Osteoblast (primary cell): Measurements from ENCODE around the gene LEMD3. TPM values are rescaled to one million over a fixed set of nuclear protein-coding genes. Genes with fewer than 3 reads are reported as not detected.

Experiments used
- DNase-seq: peaks from one replicate; pipeline ENCODE4 v3.0.0; 2011; ENCODE audit warnings: low spot score, mixed read lengths; ENCODE audit not compliant: insufficient read length; ENCODE audit errors: missing footprints
- H2AFZ ChIP-seq: 2 replicates; pipeline ENCODE4 v1.6.0; 2011; ENCODE audit warnings: mild to moderate bottlenecking, low read length
- H3K27ac ChIP-seq: 2 replicates; pipeline ENCODE4 v1.5.1; 2011; ENCODE audit warnings: mild to moderate bottlenecking, low read depth, low read length, moderate library complexity
- H3K27me3 ChIP-seq: 2 replicates; pipeline ENCODE4 v1.6.0; 2012; ENCODE audit warnings: mild to moderate bottlenecking, control low read depth, inconsistent platforms, low read length, moderate library complexity; ENCODE audit not compliant: insufficient read depth
- H3K36me3 ChIP-seq: 2 replicates; pipeline ENCODE4 v1.5.1; 2011; ENCODE audit warnings: mild to moderate bottlenecking, low read length, control low read depth, moderate library complexity; ENCODE audit not compliant: insufficient read depth
- H3K4me1 ChIP-seq: 2 replicates; pipeline ENCODE4 v1.5.1; 2011; ENCODE audit warnings: mild to moderate bottlenecking, low read length, control low read depth, moderate library complexity; ENCODE audit not compliant: insufficient read depth
- H3K4me2 ChIP-seq: 2 replicates; pipeline ENCODE4 v1.6.0; 2011; ENCODE audit warnings: mild to moderate bottlenecking, low read length; ENCODE audit not compliant: insufficient read depth
- H3K4me3 ChIP-seq: fragments of 200-600 bp; sonication (generic); 3 replicates; pipeline ENCODE4 v1.5.1; 2012; ENCODE audit warnings: mild to moderate bottlenecking, low read length, inconsistent platforms; ENCODE audit not compliant: insufficient read depth
- H3K79me2 ChIP-seq: 2 replicates; pipeline ENCODE4 v1.6.0; 2012; ENCODE audit warnings: mild to moderate bottlenecking, low read length, control low read depth, inconsistent platforms; ENCODE audit not compliant: insufficient read depth
- H3K9me3 ChIP-seq: 2 replicates; pipeline ENCODE4 v1.5.1; 2011; ENCODE audit warnings: low read depth, low read length, control low read depth
- H4K20me1 ChIP-seq: 2 replicates; pipeline ENCODE4 v1.6.0; 2012; ENCODE audit warnings: mild to moderate bottlenecking, low read length, control low read depth; ENCODE audit not compliant: insufficient read depth
- CTCF ChIP-seq: IDR thresholded peaks from 2 replicates; pipeline ENCODE4 v1.5.1; 2011; ENCODE audit warnings: mild to moderate bottlenecking, low read depth, low read length, moderate library complexity; ENCODE audit errors: extremely low read depth
- total RNA-seq: library from RNA; depleted of rRNA; stranded (reverse); fragments of >200 nt; gene quantifications from 2 replicates; pipeline ENCODE4 v1.2.3, GENCODE V29; 2012

Gene LEMD3
- total RNA-seq, 1 donor, result 27.5 TPM

GRCh38 chr12:65232476-65233077 lies 63.2 kb downstream of the LEMD3 start:
- Histone ChIP-seq H2AFZ (no peak overlapping the region), H3K27ac (no peak overlapping the region), H3K4me2 (peak overlapping the region; percentile 54), H4K20me1 (no peaks in the 10 kb centered on the region), H3K36me3 (peaks cover 5% of the 10 kb centered on the region), H3K79me2 (peaks cover 11% of the 10 kb centered on the region), H3K9me3 (peaks cover 2% of the 10 kb centered on the region), H3K4me1 (peaks cover 3% of the 10 kb centered on the region), H3K4me3 (no peak overlapping the region), H3K27me3 (no peaks in the 10 kb centered on the region)
- TF ChIP-seq CTCF, result peak; percentile 50
- no peak for DNase-seq

- no peak for TF ChIP-seq CTCF
- H4K20me1 ChIP-seq, result no peaks in the 10 kb centered on the region
- H3K4me1 ChIP-seq, result peaks cover 1% of the 10 kb centered on the region
- no peak overlapping the region for H3K27ac ChIP-seq
- H3K9me3 ChIP-seq, result no peaks in the 10 kb centered on the region
- H3K4me2 ChIP-seq, result no peak overlapping the region
- no peaks in the 10 kb centered on the region for H3K27me3 ChIP-seq
- H3K36me3 ChIP-seq, result peaks cover 6% of the 10 kb centered on the region
- no peak for DNase-seq
- H2AFZ ChIP-seq, result no peak overlapping the region
- no peak overlapping the region for H3K4me3 ChIP-seq
- peaks cover 6% of the 10 kb centered on the region for H3K79me2 ChIP-seq
These were observed 67.8 kb downstream of the LEMD3 start for GRCh38 chr12:65237153-65237552.

GRCh38 chr12:65238609-65239008 lies 69.2 kb downstream of the LEMD3 start:
- Histone ChIP-seq H4K20me1 (no peaks in the 10 kb centered on the region), H3K4me1 (no peaks in the 10 kb centered on the region), H3K4me2 (no peak overlapping the region), H3K27ac (no peak overlapping the region), H3K27me3 (no peaks in the 10 kb centered on the region), H3K9me3 (no peaks in the 10 kb centered on the region), H3K4me3 (no peak overlapping the region), H2AFZ (no peak overlapping the region), H3K79me2 (peaks cover under 1% of the 10 kb centered on the region), H3K36me3 (peaks cover 6% of the 10 kb centered on the region)
- no peak for TF ChIP-seq CTCF
- DNase-seq, result no peak

- H3K79me2 ChIP-seq, result no peaks in the 10 kb centered on the region
- H2AFZ ChIP-seq, result no peak overlapping the region
- no peaks in the 10 kb centered on the region for H3K27me3 ChIP-seq
- no peaks in the 10 kb centered on the region for H4K20me1 ChIP-seq
- H3K36me3 ChIP-seq, result peaks cover 10% of the 10 kb centered on the region
- H3K4me3 ChIP-seq, result no peak overlapping the region
- H3K4me2 ChIP-seq, result no peak overlapping the region
- no peaks in the 10 kb centered on the region for H3K9me3 ChIP-seq
- no peak overlapping the region for H3K27ac ChIP-seq
- no peaks in the 10 kb centered on the region for H3K4me1 ChIP-seq
- DNase-seq, result no peak
- no peak for TF ChIP-seq CTCF
These were observed 79.6 kb downstream of the LEMD3 start for GRCh38 chr12:65248656-65249633.
